PC-9 (cell line): ENCODE data around the gene ATP10B. TPM values are rescaled to one million over a fixed set of nuclear protein-coding genes. Genes with fewer than 3 reads are reported as not detected.

Source experiments
- BruUV-seq: library from RNA; stranded (reverse); fragments of 400-500 nt; replicated peaks from 2 replicates; lab custom pipeline; 2021; lab: Mats Ljungman, UMichigan
- CTCF ChIA-PET: fragments of 300-600 bp; sonication (Branson Sonifier 250); formaldehyde crosslinking; loops from one replicate; lab custom pipeline; 2022; ENCODE audit warnings: antibody characterized with exemption; lab: Charles Lee
- POLR2A ChIA-PET: fragments of 300-600 bp; sonication (Branson Sonifier 250); formaldehyde crosslinking; loops from one replicate; lab custom pipeline; 2022; ENCODE audit warnings: antibody characterized with exemption; ENCODE audit not compliant: unreplicated experiment; lab: Charles Lee
- DNase-seq, 2 experiments: peaks; one replicate each; pipeline versions ENCODE4 v3.0.0 to v3.0.0-alpha.2; 2015 to 2022; ENCODE audit warnings: mixed read lengths in 1 of 2
- H2AFZ ChIP-seq: fragments of 200-600 bp; sonication (generic); 2 replicates; pipeline ENCODE4 v1.8.1; 2017; ENCODE audit warnings: antibody characterized with exemption
- H3F3A ChIP-seq: fragments of 200-600 bp; sonication (generic); 2 replicates; pipeline ENCODE4 v1.8.1; 2017; ENCODE audit warnings: antibody characterized with exemption, mild to moderate bottlenecking, low read depth; ENCODE audit not compliant: insufficient read depth
- H3K27ac ChIP-seq: fragments of 200-600 bp; sonication (generic); 2 replicates; pipeline ENCODE4 v1.6.1; 2016; ENCODE audit warnings: mixed run types
- H3K27me3 ChIP-seq: fragments of 200-600 bp; sonication (generic); 2 replicates; pipeline ENCODE4 v1.6.1; 2016; ENCODE audit warnings: low read depth, mixed run types; ENCODE audit not compliant: insufficient read depth
- H3K36me3 ChIP-seq: fragments of 200-600 bp; sonication (generic); 2 replicates; pipeline ENCODE4 v1.6.1; 2016; ENCODE audit warnings: low read depth, mixed run types
- H3K4me1 ChIP-seq: fragments of 200-600 bp; sonication (generic); replicated peaks from 2 replicates; pipeline ENCODE4 v1.6.1; 2016; ENCODE audit warnings: mixed run types; ENCODE audit not compliant: insufficient read depth
- H3K4me2 ChIP-seq: fragments of 200-600 bp; sonication (generic); 2 replicates; pipeline ENCODE4 v1.6.1; 2017; ENCODE audit warnings: mixed run types
- H3K4me3 ChIP-seq: fragments of 200-600 bp; sonication (generic); 2 replicates; pipeline ENCODE4 v1.6.1; 2016; ENCODE audit warnings: mixed run types
- H3K79me2 ChIP-seq: fragments of 200-600 bp; sonication (generic); 2 replicates; pipeline ENCODE4 v1.6.1; 2017; ENCODE audit warnings: low read depth, mixed run types
- H3K9me2 ChIP-seq: fragments of 200-600 bp; sonication (generic); 2 replicates; pipeline ENCODE4 v1.8.1; 2017; ENCODE audit warnings: mild to moderate bottlenecking; ENCODE audit not compliant: insufficient read depth
- H3K9me3 ChIP-seq: fragments of 200-600 bp; sonication (generic); 2 replicates; pipeline ENCODE4 v1.8.1; 2016; ENCODE audit warnings: low read depth; ENCODE audit not compliant: insufficient read depth
- H4K20me1 ChIP-seq: fragments of 200-600 bp; sonication (generic); 2 replicates; pipeline ENCODE4 v1.8.1; 2017; ENCODE audit not compliant: insufficient read depth
- EZH2 ChIP-seq: fragments of 200-600 bp; sonication (generic); IDR thresholded peaks from 2 replicates; pipeline ENCODE4 v1.8.0; 2017; ENCODE audit warnings: antibody characterized with exemption, low read depth
- intact Hi-C: fragments of 100-400 bp; cut with micrococcal nuclease; formaldehyde crosslinking; loops from one replicate; pipeline ENCODE4 v1.10.0; 2022; ENCODE audit not compliant: unreplicated experiment
- total RNA-seq: library from RNA; stranded (reverse); gene quantifications from 2 replicates; pipeline ENCODE4 v1.2.3, GENCODE V29; 2021
- TF ChIP-seq, protein P1 (sequence below): fragments of 200-600 bp; sonication (generic); conservative IDR thresholded peaks from 2 replicates; pipeline ENCODE4 v1.6.1; 2017; ENCODE audit warnings: mixed run types, antibody characterized with exemption, mild to moderate bottlenecking, moderate library complexity

ATP10B gene
- total RNA-seq, 1 experiment from 2014 or later, result not detected

DNA sequence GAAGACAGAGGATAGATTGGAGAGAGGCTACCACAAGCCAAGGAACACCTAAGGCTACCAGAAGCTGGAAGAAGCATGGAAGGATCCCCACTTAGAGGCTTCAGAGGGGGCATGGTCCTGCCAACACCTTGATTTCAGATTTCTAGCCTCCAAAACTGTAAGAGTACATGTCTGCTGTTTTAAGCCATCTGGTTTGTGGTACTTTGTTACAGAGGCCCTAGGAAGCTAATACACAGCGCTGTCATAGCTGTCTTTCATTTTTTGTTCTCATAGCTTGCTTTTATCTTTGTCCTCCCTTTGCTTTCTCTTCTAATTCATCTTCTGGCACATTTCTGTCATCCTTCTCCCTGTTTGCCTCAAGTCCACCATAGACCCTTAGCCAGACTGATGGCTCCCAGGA lies 104.5 kb downstream of the ATP10B start:
- Histone ChIP-seq H3K4me2 (no peak overlapping the region), H3K36me3 (no peaks in the 10 kb centered on the region), H2AFZ (no peak overlapping the region), H4K20me1 (no peaks in the 10 kb centered on the region), H3K9me2 (no peaks in the 10 kb centered on the region), H3K27me3 (peaks cover 19% of the 10 kb centered on the region), H3K79me2 (no peaks in the 10 kb centered on the region), H3K4me3 (no peak overlapping the region), H3K4me1 (no peaks in the 10 kb centered on the region), H3K27ac (no peak overlapping the region), H3K9me3 (no peaks in the 10 kb centered on the region), H3F3A (no peaks in the 10 kb centered on the region)
- TF ChIP-seq, protein P1, sequence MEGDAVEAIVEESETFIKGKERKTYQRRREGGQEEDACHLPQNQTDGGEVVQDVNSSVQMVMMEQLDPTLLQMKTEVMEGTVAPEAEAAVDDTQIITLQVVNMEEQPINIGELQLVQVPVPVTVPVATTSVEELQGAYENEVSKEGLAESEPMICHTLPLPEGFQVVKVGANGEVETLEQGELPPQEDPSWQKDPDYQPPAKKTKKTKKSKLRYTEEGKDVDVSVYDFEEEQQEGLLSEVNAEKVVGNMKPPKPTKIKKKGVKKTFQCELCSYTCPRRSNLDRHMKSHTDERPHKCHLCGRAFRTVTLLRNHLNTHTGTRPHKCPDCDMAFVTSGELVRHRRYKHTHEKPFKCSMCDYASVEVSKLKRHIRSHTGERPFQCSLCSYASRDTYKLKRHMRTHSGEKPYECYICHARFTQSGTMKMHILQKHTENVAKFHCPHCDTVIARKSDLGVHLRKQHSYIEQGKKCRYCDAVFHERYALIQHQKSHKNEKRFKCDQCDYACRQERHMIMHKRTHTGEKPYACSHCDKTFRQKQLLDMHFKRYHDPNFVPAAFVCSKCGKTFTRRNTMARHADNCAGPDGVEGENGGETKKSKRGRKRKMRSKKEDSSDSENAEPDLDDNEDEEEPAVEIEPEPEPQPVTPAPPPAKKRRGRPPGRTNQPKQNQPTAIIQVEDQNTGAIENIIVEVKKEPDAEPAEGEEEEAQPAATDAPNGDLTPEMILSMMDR, result no peak
- TF ChIP-seq EZH2, result no peak
- BruUV-seq, result no TSS peak
- ChIA-PET CTCF (no interaction called here), POLR2A (no interaction called here)
- DNase-seq, result no peak
- intact Hi-C loops, result no loop called here

DNA sequence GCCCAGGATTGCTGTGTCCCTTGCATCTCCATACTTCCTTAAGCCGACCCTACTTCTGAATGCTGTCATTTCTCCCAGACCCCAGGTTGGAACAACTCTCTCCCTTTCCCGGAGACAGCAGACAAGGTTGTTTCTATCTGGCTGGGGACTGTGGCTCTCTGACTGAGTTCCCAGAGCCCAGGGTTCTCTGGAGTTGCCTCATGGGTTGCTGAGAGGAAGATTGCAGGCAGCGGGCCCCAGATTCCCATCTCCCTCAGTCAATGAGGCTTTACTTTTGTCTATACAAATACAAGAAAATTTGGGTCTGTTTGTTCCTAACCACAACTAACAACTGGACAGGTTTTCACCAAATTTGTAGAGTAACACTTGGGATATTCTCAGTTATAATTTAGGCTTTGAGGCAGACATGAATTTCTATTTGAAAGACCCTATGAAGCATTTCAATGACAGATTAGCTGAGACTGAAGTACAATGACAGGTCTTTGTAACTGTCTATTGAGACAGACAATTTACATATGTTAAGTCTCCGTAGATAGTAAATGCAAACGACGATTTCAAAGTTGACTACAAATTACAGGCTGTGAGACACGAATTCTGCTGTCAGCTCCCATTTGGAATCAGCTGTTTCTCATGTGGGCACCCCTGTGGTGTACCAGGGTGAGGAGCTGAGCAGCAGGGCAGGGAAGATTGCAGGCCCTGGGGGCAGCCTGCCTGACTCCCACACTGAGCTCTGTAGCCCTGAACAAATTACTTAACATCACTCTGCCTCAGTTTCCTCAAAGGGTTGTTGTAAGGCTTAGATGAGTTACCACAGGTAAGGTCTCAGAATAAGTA lies 107.5 kb downstream of the ATP10B start:
- no peak overlapping the region for H3K27ac ChIP-seq
- H3K4me2 ChIP-seq, result no peak overlapping the region
- no peak for TF ChIP-seq EZH2
- TF ChIP-seq, protein P1, result no peak
- CTCF ChIA-PET, result no interaction called here
- H2AFZ ChIP-seq, result no peak overlapping the region
- no peaks in the 10 kb centered on the region for H3K4me1 ChIP-seq
- peaks cover 11% of the 10 kb centered on the region for H3K27me3 ChIP-seq
- no peak for DNase-seq
- H3K79me2 ChIP-seq, result no peaks in the 10 kb centered on the region
- POLR2A ChIA-PET, result no interaction called here
- H3F3A ChIP-seq, result no peaks in the 10 kb centered on the region
- H3K36me3 ChIP-seq, result no peaks in the 10 kb centered on the region
- no peaks in the 10 kb centered on the region for H4K20me1 ChIP-seq
- BruUV-seq, result no TSS peak
- intact Hi-C loops, result no loop called here
- H3K9me3 ChIP-seq, result no peaks in the 10 kb centered on the region
- no peaks in the 10 kb centered on the region for H3K9me2 ChIP-seq
- no peak overlapping the region for H3K4me3 ChIP-seq

DNA sequence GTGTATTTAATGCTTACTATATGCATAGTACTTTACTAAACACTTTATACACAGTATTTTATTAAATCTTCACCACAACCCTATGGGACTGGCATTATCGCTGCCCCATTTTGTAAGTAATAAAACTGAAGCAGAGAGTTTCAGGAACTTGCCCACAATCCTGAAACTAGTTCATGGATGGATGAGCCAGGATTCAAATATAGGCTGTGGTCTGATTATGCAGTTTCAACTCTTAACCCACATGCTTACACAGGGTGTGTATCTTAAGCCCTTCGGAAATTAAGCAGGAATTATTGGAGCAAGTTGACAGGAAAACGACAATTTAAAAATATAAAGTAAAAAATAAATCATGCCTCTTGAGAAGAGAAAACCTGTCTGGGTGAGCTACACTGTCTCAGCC lies 109.0 kb downstream of the ATP10B start:
- Histone ChIP-seq H3K36me3 (no peaks in the 10 kb centered on the region), H3K9me2 (no peaks in the 10 kb centered on the region), H3K4me2 (no peak overlapping the region), H3K27ac (no peak overlapping the region), H3F3A (no peaks in the 10 kb centered on the region), H3K79me2 (no peaks in the 10 kb centered on the region), H3K4me3 (no peak overlapping the region), H3K27me3 (peaks cover 5% of the 10 kb centered on the region; the same call in 1 of the 2 replicates), H4K20me1 (no peaks in the 10 kb centered on the region), H2AFZ (no peak overlapping the region), H3K4me1 (no peaks in the 10 kb centered on the region), H3K9me3 (no peaks in the 10 kb centered on the region)
- ChIA-PET CTCF (no interaction called here), POLR2A (no interaction called here)
- DNase-seq, result no peak
- no TSS peak for BruUV-seq
- intact Hi-C loops, result no loop called here
- TF ChIP-seq, protein P1, result no peak
- TF ChIP-seq EZH2, result no peak
